GM18907 (cell line): ENCODE data around the gene CRYBG1.
"Not testable (repeated sequence)": the region's sequence is repeated elsewhere in the genome, so short reads cannot be mapped to it uniquely, and the experiment has no call there.

Experiments used
- ATAC-seq: cut with Tn5 transposase; IDR thresholded peaks from one replicate; pipeline ENCODE4 v1.9.1; 2021; ENCODE audit warnings: mild to moderate bottlenecking, moderate library complexity; ENCODE audit not compliant: unreplicated experiment

The CRYBG1 gene

DNA sequence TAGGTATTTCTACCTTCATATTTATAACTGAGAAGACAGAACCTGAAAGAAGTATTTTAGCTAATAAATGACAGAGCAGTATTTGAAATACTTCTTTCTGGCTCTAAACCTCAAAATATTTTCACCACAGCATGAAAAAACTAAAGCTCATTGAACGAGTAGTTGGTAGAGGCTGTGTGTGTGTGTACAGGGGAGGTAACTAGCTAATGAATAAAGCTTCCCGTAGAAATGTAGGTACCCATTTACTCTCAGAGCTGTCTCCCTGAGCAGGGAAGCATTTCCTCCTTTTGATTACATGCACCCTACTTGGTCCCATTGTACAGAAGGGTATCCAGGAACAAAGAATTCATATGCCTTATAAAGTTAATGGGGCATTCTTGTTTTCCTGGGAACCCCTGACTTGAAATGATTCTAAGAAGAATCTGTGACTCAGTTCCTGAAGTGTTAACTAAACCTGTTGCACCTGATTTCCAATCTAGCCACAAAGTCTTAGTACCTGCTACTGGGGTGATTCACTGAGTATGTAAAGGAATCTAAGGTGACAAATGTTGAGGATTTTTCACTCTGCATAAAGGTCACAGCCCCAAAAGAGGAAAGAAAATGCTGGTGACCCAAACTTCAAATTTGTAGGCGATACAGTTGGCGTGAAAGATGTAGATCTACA, 12.5 kb downstream of the CRYBG1 start:
- no peak for ATAC-seq

- ATAC-seq, result no peak
These were observed 13.2 kb downstream of the CRYBG1 start for GRCh38 chr6:106373502-106374239.

DNA sequence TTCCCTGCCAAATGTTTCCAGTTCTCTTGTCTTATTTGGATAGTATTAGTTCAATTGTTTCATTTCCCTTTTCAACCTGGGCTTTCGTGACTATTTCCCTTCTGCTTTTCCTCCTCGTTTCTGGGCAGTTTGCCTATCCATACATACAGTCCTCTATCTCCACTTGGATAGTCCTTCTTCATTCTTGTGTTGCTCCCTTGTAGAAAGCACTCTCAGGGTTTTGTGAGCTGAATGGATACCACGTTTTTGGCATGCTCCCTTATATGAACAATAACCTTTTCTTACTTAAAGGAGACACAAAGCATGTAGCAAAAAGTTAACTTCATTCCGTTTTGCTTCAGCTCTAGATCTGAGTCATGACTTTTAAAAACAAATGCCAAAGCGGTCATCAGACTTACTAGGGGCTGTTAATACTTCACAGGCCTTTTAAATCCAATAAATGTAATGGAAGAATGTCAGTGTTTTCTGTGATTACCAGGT, 16.6 kb downstream of the CRYBG1 start:
- no peak for ATAC-seq

- no peak for ATAC-seq
These were observed 19.4 kb downstream of the CRYBG1 start for GRCh38 chr6:106379951-106380350.

DNA sequence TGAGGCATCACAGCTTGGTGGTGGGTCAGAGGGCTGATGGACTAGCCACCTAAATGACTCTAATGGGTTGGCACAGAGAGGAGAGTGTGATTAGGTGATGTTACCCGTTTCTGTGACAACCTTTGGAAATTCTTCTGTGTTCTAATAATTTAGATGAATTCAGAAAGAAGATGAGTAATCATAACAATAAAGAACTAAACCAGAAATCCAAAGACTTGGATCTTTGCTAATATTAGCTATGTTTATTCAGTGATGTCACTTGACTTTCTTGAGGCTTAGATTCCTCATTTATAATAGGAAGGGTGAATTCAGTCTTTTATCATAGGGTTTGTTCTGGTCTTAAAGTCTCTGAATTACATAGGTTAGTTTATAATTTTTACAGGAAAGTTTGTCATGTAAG, 19.9 kb downstream of the CRYBG1 start:
- no peak for ATAC-seq

DNA sequence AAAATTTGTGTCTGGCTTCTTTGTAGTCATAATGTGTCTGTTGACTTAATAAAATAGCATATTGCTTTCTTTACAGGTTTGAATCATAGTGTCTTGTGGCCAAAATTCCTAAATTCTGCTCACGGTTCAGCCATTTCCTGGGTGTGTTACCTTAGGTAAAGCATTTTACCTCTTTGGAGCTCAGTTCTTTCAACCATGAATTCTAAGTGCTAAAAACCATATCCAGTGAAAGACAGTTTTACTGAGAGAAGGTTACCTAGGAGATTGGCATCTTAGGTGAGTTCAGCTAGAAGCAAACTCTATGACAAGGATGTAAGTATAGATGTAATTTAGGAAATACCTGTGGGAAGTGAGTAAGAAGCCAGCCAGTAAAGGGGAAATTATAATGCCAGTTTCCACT, 20.7 kb downstream of the CRYBG1 start:
- ATAC-seq, result no peak

DNA sequence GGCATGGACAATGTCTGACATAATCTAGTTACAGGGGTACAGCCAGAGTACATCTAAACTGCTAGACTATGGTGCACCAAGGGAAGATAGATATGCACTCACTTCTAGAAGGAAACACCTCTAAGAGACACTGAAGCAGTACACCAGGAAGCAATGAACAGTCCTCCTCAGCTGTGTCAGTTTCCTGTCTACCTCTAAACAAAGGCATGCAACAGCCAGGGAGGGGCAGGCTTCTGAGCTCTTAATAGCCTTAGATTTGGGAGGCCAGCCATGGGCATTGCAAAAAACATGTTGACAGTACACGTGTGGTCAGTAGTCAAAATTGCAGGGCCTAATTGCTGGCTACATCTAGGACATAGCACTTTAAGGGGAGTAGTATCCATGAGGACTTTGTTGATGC, 21.4 kb downstream of the CRYBG1 start:
- ATAC-seq, result no peak

- no peak for ATAC-seq
These were observed 23.1 kb downstream of the CRYBG1 start for GRCh38 chr6:106383573-106383972.

DNA sequence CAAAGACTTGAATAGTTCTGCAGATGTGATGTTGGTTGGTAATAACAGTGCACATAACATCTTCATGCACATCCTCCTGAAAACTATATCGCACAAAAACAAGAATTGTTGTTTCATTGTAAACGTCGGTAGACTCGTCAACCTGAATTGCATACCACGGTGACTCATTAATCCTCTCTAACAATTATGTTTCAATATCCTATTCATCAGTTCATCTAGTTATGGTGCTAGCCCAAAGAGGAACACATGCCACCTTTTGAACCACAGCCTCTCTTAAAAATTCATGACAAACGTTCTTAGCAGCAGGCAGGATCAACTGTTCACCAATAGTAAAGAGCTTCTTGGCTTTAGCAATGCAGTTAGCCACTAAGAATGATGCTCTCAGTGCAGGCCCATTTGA, 25.0 kb downstream of the CRYBG1 start:
- no peak for ATAC-seq

GRCh38 chr6:106387875-106388274, 27.4 kb downstream of the CRYBG1 start:
- no peak for ATAC-seq

DNA sequence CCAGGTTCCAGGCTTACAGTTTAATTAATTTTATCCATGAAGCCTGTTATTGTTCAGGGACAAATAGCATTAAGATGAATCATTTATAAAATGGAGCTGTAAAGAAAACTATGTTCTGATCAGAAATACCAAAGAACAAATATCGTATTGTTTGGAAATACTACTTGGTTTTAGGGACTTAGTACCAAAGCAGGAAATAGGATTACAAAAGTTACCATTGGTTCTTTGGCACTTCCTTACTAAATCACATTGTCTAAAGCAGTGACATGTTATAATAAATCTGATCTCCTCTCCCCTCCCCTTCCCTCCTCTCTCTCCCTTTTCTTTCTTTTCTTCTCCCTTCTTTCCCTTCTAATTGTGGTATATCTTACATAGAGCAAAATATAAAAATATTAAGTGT, 29.6 kb downstream of the CRYBG1 start:
- no peak for ATAC-seq

DNA sequence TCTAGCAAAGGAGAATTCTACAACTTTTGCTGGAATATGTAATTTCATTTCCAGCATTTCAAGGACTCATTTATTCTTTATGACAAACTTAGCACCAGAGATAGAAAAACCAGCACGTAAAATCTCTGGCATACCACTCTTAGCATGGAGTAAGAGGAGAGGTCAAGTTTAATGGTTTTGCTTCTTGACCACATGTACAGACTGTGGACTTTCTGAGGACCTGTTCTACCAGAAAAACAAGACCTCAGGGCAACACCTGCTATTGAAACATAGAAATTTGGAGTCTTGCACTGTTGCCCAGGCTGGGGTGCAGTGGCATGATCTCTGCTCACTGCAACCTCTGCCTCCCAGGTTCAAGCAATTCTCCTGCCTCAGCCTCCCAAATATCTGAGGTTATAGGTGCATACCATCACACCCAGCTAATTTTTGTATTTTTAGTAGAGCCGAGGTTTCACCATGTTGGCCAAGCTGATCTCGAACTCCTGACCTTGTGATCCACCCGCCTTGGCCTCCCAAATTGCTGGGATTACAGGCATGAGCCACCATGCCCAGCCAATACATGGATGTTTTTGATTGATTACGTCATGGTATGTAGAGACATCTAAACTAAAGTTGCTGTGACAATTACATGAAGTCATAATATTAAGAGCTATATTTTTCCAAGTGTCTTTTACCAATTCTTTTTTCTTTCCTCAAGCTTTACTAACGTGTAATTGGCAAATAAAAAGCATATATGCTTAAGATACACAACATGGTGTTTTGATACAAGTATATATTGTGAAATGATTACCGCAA, 36.1 kb downstream of the CRYBG1 start:
- ATAC-seq, result no peak

- ATAC-seq, result no peak
These were observed 36.9 kb downstream of the CRYBG1 start for GRCh38 chr6:106397431-106397830.

GRCh38 chr6:106398621-106399020, 38.1 kb downstream of the CRYBG1 start:
- no peak for ATAC-seq

DNA sequence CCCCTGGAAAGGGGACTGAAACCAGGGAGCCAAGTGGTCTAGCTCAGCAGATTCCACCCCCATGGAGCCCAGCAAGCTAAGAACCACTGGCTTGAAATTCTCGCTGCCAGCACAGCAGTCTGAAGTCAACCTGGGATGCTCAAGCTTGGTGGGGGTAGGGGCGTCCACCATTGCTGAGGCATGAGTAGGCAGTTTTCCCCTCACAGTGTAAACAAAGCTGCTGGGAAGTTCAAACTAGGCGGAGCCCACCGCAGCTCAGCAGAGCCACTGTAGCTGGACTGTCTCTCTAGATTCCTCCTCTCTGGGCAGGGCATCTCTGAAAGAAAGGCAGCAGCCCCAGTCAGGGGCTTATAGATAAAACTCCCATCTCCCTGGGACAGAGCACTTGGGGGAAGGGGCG, 44.5 kb downstream of the CRYBG1 start:
- not testable (repeated sequence) for ATAC-seq

DNA sequence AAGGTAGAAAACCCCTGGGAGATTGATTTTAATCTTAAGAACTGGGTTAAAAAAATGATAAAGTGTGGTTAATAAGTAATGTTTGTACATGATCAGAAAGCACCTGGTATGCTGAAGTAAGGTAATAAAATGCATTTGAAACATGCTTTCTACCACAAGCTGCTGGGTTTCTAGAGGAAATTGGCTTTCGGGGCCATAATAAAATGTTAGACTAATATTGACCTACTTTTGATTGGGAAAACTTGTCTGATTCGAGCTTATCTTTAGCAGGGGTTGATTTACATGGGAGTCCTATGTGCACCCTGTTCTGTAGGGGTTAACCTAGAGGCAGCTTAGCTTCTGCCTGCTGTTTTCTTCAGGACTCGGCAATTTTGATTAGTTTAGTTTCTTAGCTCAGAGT, 50.5 kb downstream of the CRYBG1 start:
- no peak for ATAC-seq

DNA sequence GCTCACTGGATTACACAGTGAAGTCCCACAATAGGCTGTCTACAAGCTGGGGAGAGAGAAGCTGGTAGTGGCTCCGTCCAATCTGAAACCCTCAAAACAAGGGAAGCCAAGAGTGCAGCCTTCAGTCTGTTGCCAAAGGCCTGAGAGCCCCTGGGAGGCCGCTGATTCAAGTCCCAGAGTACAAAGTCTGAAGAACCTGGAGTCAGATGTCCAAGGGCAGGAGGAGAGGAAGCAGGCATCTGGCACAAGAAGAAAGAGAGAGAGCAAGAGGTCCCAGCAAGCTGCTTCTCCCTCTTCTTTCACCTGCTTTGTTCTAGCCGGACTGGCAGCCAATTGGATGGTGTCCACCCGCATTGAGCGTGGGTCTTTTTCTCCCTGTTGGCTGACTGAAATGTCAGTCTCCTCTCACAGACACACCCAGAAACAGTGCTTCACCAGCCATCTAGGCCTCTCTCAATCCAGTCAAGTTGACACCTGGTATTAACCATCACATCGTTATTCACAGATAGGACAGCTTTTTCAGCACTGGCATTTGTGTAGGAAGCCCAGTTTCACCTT, 51.2 kb downstream of the CRYBG1 start:
- ATAC-seq, result no peak

GRCh38 chr6:106413016-106413415, 52.5 kb downstream of the CRYBG1 start:
- ATAC-seq, result no peak

DNA sequence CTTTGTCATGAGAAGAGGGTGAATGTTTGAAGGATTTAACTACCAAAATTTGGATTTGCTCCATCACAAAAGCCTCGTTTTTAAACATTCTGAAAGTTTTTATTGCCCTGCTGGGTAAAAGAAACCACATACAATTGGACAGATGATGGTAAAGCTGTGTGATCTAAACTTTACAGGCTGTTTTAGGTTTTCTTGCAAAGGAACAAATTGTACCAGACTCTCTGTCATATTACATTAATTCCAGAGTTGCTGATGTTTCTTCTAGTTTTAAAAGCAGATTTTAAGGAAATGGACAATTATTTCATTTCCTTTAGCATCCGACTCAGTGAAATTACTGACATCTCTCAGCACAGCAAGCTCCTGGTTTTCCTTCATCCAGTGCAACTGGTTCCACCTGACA, 53.2 kb downstream of the CRYBG1 start:
- no peak for ATAC-seq

GRCh38 chr6:106415921-106416320, 55.4 kb downstream of the CRYBG1 start:
- ATAC-seq, result no peak

GRCh38 chr6:106417572-106418147, 57.1 kb downstream of the CRYBG1 start:
- no peak for ATAC-seq
